GM10266 (cell line): ENCODE data around the gene CYTH2.

Source experiments
- DNase-seq: peaks from one replicate; pipeline ENCODE4 v3.0.0; 2012; ENCODE audit errors: extremely low spot score
- CTCF ChIP-seq: IDR thresholded peaks from 2 replicates; pipeline ENCODE4 v1.5.1; 2012; ENCODE audit warnings: mild to moderate bottlenecking, low read depth; ENCODE audit not compliant: control insufficient read depth, insufficient read depth; ENCODE audit errors: missing control alignments

CYTH2 gene

GRCh38 chr19:48452289-48453190 lies 16.6 kb upstream of the CYTH2 start:
- no peak for DNase-seq

GRCh38 chr19:48454150-48454730 lies 14.9 kb upstream of the CYTH2 start:
- no peak for DNase-seq
- TF ChIP-seq CTCF, result no peak

More at GRCh38 chr19:48452289-48453190, 16.6 kb upstream of the CYTH2 start:
- TF ChIP-seq CTCF, result no peak

- no peak for TF ChIP-seq CTCF
- no peak for DNase-seq
These were observed 13.8 kb upstream of the CYTH2 start, which contains the start of gene KCNJ14 for GRCh38 chr19:48455171-48455907. Gene KCNJ14 (plus strand): TSS chr19:48455574. CDS start chr19:48461725, 6,151 bp downstream.

- no peak for TF ChIP-seq CTCF
- DNase-seq, result no peak
These were observed 13.1 kb upstream of the CYTH2 start for GRCh38 chr19:48455908-48456562.

- DNase-seq, result no peak
- no peak for TF ChIP-seq CTCF
These were observed 12.3 kb upstream of the CYTH2 start for GRCh38 chr19:48456864-48457263.

- no peak for TF ChIP-seq CTCF
- no peak for DNase-seq
These were observed 11.2 kb upstream of the CYTH2 start for GRCh38 chr19:48458016-48458415.

GRCh38 chr19:48461651-48461981 lies 7.6 kb upstream of the CYTH2 start:
- DNase-seq, result no peak
- no peak for TF ChIP-seq CTCF
